Kidney glomerular epithelial cell (primary cell): Measurements from ENCODE around the gene TFDP1.

Source experiments
- DNase-seq: peaks from one replicate; lab custom pipeline; 2025; lab: John Stamatoyannopoulos, UW

TFDP1 gene

GRCh38 chr13:113651511-113652403 is 67.2 kb downstream of the TFDP1 start:
- no peak for DNase-seq

DNA sequence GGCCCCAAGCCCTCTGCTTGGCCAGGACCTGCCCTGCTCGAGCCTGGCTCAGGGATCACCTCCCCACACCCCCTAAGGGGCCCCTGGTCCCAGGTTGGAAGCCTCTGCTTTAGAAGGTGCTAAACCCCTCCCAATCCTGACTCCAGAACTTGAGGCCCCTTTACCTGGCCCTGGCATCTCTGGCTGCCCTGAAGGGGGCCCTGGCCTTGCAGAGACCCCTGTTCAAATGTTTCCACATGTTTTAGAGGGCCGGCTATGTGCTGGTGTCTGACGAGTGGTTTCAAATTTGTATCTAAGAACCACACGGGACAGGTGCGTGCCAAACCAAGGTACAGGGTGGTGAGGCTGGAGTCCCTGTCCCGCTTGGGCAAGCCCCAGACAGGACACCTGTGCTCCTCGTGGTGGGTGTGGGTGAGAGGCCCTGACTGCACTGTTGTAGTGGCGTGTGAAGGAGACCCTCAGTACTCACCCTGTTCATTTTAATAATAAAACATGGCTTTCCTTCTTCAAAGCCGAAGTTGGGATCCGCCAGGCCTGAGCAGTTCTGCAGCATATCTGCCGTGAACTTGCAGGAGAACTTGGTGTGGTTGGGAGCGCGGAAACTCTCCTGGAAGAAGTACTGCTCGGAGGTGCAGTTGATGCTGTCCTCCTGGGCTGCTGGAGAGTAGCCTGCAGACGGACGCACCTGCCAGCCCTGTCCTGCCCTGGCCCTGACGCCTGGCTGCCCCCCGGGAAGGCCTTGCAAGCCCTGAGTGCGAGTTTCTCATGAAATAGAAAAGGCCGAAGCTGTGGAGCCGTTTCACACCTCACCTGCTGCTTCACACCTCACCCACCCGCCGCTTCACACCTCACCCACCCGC is 68.1 kb downstream of the TFDP1 start:
- no peak for DNase-seq

DNA sequence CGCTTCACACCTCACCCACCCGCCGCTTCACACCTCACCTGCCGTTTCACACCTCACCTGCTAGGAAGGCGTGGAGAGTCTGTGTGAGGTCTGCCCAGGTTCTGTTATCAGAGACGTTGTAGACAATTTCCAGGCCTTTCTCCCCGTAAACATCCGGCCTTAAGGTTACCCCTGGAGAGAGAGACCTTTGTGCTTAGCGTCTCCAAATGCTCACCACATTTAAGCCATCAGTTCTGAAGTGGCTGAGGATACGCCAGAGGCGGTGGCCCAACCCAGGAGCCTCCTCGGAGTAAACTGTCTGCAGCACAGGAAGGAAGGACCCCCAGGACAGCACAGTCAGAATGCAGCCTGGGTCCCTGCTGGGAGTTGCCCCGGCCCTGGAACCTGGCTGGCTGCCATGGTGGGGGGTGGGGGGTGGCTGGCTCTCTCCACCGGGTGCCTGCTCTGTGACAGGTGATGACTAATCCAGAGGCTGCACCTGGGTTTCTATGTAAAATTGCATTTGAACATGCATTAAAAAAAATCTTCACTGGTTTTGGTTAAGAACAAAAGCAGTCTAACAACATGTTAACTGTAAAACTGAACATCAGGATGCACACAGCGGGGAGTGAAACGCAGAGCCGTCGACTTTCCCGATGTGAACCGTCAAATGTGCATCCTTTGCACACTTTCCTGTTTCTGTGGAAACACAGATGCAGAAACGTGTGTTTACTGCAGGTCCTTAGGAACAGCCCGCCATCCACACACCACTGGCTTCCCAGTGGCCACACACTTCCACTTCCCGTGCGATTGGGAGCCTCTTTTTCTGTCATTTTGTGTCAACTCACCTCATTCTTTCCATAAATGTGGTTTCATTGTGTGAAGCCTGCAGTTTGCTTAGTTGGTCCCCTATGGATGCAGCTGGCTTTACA is 69.0 kb downstream of the TFDP1 start:
- DNase-seq: no peak

DNA sequence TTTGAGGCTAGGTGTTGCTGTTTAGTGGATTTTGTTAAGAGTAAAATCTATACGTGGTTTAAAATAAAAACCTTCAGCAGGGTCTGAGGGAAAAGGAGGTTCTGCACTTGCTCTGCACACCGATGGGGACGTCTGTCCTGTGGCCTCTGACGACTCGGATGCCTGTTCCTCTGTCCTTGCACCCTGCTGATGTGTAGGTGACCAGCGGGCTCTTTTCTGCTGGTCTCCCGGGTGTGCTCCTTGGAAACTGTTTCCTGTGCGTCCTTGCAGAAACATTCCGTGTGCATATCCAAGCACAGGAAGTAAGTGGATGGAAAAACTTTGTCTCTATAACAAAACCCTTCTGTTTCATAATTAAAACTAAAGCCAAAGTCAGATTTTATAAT is 69.6 kb downstream of the TFDP1 start:
- no peak for DNase-seq

DNA sequence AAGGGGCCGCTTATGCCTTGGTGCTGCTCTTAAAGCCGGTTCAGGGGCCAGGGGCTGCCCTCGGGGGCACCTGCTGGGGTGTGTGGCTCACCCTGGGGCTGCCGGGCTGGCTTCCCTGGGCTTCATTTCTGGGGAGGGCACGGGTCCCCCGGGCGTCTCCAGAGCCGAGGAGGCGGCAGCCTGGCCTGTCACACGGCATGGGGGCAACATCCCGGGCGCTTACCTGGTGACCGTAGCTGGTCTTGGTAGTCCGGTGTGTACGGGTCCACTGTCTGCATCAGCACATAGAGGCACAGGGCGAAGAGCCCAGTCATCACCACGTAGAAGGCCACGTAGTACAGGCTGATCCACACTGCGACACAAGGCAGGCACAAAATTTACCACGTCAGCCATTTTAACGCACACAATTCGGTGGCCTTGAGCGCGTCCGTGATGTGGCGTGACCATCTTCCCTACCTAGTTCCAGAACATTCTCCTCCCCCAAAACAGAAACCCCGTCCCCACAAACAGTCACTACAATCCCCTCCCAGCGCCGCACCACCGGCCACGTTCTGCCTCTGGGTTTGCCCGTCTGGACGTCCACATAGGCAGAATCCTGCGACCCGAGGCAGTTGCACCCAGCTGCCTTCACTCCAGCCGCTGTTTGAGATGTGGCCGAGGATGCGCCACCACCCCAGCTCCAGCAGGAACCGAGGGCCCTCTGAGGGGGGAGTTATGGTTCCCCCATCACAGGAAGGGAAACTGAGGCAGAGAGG is 70.2 kb downstream of the TFDP1 start:
- DNase-seq: no peak

DNA sequence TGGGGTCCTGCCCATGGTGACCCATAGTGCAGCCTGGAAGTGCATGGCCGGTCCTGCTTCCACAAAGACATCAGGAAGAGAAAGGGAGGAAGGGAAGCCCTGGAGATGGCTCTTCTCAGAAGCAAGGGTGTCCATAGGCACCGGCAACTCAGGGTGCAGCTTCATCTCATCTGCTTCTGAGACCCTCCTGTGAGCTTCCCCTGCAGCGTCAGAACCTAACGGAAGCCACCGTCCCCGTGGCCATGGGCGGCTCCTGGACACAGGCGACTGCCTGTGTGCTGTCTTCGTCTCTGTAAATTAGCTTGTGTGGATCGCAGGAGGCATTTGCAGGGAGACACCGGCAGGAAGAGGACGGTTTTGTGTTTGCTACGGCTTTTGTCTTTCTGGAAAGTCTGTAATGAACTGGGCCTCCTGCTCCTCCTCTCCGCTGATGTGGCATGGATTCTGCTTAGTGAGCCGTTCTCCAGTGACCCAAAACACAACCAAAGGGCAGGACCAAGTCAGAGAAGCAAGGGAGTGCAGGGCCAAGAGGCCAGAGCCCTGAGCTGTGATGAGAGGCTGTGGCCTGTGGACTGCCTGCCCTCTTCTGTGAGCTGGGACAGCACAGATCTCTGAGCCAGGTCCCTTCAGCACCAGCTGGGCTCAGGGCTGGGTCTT is 70.9 kb downstream of the TFDP1 start:
- DNase-seq: peak; percentile 9

DNA sequence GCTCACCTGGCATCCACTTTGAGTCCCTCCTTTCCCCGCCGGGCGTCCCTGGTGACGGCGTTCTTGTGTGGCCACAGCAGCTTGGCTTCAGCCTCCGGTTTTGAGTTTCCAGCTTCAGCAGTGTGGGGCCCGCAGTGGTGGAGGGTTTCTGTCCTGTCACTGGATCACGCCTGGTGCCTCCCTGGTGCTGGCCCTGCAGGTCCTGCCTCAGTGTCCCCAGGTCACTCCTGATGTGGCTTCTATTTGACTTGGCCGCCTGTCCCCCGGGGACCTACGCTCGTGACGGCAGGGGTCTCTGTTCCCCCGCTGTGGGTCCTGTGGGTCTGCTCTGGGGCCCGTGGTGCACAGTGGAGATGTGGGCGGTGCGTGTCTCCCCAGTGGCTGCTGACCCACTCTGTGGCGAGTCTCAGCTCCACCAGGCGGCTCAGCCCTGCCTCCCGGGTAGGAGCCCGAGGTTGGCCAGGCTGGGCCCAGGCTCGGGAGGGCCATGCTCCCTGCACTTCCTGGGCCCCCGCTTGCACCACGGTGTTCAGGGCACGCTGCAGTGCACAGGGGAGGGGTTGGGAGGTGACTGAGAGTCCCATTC is 71.5 kb downstream of the TFDP1 start:
- no peak for DNase-seq

- DNase-seq: no peak
Observed at GRCh38 chr13:113656831-113657671, 72.5 kb downstream of the TFDP1 start.

GRCh38 chr13:113657851-113658741 is 73.5 kb downstream of the TFDP1 start, which contains the start of gene ATP4B:
Gene ATP4B, minus strand, starts transcription at chr13:113658198. Its CDS starts 54 bp downstream, at chr13:113658144.
- no peak for DNase-seq

DNA sequence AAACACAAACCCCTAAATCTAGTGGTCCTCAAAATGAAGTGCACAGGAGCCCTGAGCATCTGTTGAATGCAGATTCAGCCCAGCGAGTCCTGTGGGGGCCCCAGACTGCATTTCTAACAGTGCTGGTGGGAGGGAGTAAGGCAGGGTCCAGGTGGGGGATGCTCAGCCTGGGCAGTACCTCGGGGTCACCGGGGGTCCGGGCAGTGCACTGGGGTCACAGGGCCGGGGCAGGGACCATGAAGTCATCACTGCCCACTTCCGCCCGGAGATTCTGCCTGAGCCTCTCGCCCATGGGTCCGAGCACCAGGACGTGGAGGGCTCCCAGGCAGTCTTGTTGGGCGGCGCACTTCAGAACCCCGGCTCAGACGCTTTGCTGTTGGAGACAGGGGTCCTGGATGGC is 74.3 kb downstream of the TFDP1 start:
- DNase-seq: no peak

DNA sequence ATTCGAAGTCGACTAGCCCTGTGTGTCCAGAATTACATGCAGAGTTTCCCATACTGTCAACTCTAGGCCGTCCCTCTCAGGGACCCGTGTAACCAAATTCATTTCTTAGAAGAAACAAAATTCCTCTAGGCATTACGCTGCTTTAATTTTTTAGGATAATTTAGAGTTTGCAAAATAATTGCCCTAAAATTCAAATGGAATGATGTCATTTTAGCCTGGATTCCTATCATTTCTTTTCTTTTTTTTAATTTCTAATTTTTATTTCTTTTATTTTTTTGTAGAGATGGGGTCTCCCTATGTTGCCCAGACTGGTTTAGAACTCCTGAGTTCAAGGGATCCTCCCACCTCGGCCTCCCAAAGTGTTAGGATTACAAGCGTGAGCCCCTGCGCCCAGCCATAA is 74.8 kb downstream of the TFDP1 start:
- no peak for DNase-seq

DNA sequence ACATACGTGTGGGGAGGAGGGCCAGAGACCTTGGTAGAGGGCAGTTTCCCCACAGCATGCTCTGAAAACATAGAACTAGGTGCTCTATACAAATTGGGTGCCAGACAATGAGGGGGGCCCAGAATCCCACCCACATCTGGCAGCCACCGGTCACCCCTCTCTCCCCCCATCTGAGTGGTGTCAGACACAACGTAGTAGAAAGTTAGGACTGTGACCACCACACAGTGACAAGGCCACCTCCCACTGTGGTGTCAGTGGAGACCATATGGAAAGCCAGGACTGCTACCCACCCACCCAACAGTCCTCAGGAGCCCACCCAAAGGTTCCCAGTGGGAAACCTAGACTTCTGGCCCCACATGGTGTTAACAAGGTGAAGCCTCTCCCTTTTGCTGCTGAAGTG is 75.5 kb downstream of the TFDP1 start:
- DNase-seq: no peak

- no peak for DNase-seq
Observed at GRCh38 chr13:113661509-113661908, 77.0 kb downstream of the TFDP1 start.

DNA sequence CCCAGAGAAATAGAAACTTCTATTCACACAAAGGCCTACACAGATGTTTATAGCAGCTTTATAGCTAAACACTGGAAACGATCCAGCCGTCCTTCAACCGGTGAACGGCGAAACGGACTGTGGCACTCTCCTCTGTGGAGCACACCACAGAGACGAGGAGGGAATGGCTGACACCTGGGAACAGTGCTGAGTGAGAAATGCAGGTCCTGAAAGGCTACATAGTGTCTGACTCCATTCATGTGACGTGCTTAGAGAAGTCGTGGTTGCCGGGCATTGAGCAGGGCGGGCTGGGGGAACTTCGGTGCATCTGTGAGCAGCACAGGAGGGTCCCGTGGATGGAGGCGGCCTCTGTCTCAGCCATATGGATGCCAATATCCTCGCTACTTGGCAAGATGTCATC is 79.4 kb downstream of the TFDP1 start:
- DNase-seq: no peak

DNA sequence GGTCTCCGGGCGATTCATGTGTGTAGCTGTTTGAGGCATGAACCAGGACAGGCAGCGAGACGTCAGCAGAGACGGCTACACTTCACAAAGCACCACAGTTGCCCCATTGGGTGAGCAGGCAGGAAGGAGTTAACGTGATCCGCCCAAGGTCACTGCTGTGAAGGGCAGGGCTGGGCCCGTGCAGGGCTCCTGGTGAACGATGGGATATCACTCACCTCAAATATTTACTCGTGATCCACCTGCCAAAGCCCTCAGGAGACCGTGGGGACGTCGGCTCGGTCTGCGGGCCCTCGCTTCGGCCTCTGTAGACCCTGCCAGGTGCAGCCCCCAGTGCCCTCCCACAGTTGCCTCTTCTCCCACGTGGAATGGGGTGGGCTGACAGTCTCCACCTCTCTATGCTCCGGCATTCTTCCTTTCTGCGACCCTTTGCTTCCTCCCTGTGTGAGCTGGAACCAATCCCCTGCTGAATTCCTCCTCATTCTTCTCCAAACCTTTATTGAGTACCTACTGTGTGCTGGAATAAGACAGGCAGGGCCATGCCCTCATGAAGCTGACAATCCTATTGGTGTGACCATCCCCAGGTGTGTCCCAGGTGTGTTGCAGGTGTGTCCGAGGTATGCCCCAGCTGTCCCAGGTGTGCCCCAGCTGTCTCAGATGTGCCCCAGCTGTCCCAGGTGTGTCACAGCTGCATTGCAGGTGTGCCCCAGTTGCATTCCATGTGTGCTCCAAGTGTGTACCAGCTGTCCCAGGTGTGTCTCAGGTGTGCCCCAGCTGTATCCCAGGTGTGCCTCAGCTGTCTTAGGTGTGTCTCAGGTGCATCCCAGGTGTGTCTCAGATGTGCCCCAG is 80.4 kb downstream of the TFDP1 start:
- DNase-seq: no peak

DNA sequence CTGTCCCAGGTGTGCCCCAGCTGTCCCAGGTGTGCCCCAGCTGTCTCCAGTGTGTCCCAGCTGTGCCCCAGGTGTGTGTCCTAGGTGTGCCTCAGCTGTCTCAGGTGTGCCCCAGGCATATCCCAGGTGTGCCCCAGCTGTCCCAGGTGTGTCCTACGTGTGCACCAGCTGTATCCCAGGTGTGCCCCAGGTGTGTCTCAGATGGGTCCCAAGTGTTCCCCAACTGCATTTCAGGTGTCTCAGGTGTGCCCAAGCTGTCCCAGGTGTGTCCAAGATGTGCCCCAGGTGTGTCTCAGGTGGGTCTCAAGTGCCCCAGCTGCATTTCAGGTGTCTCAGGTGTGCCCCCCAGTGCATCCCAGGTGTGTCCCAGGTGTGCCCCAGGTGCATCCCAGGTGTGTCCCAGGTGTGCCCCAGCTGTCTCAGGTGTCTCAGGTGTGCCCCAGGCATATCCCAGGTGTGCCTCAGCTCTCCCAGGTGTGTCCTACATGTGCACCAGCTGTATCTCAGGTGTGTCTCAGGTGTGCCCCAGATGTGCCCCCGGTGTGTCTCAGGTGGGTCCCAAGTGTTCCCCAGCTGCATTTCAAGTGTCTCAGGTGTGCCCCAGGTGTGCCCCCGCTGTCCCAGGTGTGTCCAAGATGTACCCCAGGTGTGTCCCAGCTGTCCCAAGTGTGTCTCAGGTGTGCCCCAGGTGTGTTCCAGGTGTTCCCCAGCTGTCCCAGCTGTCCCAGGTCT is 81.2 kb downstream of the TFDP1 start:
- no peak for DNase-seq

- DNase-seq: no peak
Observed at GRCh38 chr13:113666329-113666670, 81.7 kb downstream of the TFDP1 start.
